Karpas-422 (cell line): ENCODE measurements around the gene OPRM1. TPM values are rescaled to one million over a fixed set of nuclear protein-coding genes. Genes with fewer than 3 reads are reported as not detected.

Experiments
- DNase-seq: peaks from one replicate; pipeline ENCODE4 v3.0.0-alpha.2; 2015
- H2AFZ ChIP-seq: fragments of 200-600 bp; sonication (generic); 2 replicates; pipeline ENCODE4 v1.6.1; 2014; ENCODE audit warnings: antibody characterized with exemption, low read length, mixed read lengths
- H3K27ac ChIP-seq: fragments of 200-600 bp; sonication (generic); 2 replicates; pipeline ENCODE4 v1.5.1; 2014; ENCODE audit warnings: mild to moderate bottlenecking, low read length, moderate library complexity
- H3K27me3 ChIP-seq: fragments of 200-600 bp; sonication (generic); 2 replicates; pipeline ENCODE4 v1.6.1; 2014; ENCODE audit warnings: low read length, mixed read lengths
- H3K36me3 ChIP-seq: fragments of 200-600 bp; sonication (generic); 2 replicates; pipeline ENCODE4 v1.6.1; 2014; ENCODE audit warnings: low read length, mixed read lengths; ENCODE audit not compliant: insufficient read depth
- H3K4me1 ChIP-seq: fragments of 200-600 bp; sonication (generic); 2 replicates; pipeline ENCODE4 v1.6.1; 2014; ENCODE audit warnings: mild to moderate bottlenecking, low read length, mixed read lengths
- H3K4me2 ChIP-seq: fragments of 200-600 bp; sonication (generic); 2 replicates; pipeline ENCODE4 v1.6.1; 2014; ENCODE audit warnings: low read length, low read depth, mild to moderate bottlenecking; ENCODE audit not compliant: poor library complexity, severe bottlenecking
- H3K4me3 ChIP-seq: fragments of 200-600 bp; sonication (generic); 2 replicates; pipeline ENCODE4 v1.5.1; 2014; ENCODE audit warnings: mild to moderate bottlenecking, antibody characterized with exemption, low read length, mixed read lengths
- H3K79me2 ChIP-seq: fragments of 200-600 bp; sonication (generic); 2 replicates; pipeline ENCODE4 v1.6.1; 2014; ENCODE audit warnings: mild to moderate bottlenecking, low read length, mixed read lengths
- H3K9ac ChIP-seq: fragments of 200-600 bp; sonication (generic); 2 replicates; pipeline ENCODE4 v1.6.0; 2014; ENCODE audit warnings: low read length
- H3K9me2 ChIP-seq: fragments of 200-600 bp; sonication (generic), shearing (Covaris generic); replicated peaks from 2 replicates; pipeline ENCODE4 v1.6.0; 2014; ENCODE audit warnings: mild to moderate bottlenecking, low read length, moderate library complexity; ENCODE audit not compliant: insufficient read depth
- H3K9me3 ChIP-seq: fragments of 300-700, 200-600 bp; sonication (generic); 2 replicates; pipeline ENCODE4 v1.6.1; 2014; ENCODE audit warnings: low read length, mixed read lengths
- H4K20me1 ChIP-seq: fragments of 200-600 bp; sonication (generic); 2 replicates; pipeline ENCODE4 v1.6.1; 2014; ENCODE audit warnings: mild to moderate bottlenecking, antibody characterized with exemption, low read length, low read depth; ENCODE audit not compliant: insufficient read depth
- total RNA-seq: library from RNA; depleted of rRNA; stranded (reverse); fragments of >200 nt; shearing (Covaris generic); gene quantifications from 2 replicates; pipeline ENCODE4 v1.2.3, GENCODE V29; 2014; ENCODE audit warnings: low replicate concordance

OPRM1 gene
- total RNA-seq, 1 experiment from 2014 or later = not detected

GRCh38 chr6:154138793-154139192 lies 99.8 kb downstream of the OPRM1 start:
- Histone ChIP-seq H3K9me2 (no peaks in the 10 kb centered on the region), H3K27me3 (no peaks in the 10 kb centered on the region), H4K20me1 (no peaks in the 10 kb centered on the region), H3K4me3 (no peak overlapping the region), H3K9ac (no peak overlapping the region), H3K79me2 (no peaks in the 10 kb centered on the region), H3K27ac (no peak overlapping the region), H3K36me3 (no peaks in the 10 kb centered on the region), H3K9me3 (no peaks in the 10 kb centered on the region), H3K4me2 (no peak overlapping the region), H3K4me1 (no peaks in the 10 kb centered on the region), H2AFZ (no peak overlapping the region)
- no peak for DNase-seq

- no peaks in the 10 kb centered on the region for H3K27me3 ChIP-seq
- no peak overlapping the region for H3K4me2 ChIP-seq
- H2AFZ ChIP-seq = no peak overlapping the region
- H3K79me2 ChIP-seq = no peaks in the 10 kb centered on the region
- H3K27ac ChIP-seq = no peak overlapping the region
- H4K20me1 ChIP-seq = no peaks in the 10 kb centered on the region
- no peaks in the 10 kb centered on the region for H3K36me3 ChIP-seq
- H3K9me2 ChIP-seq = no peaks in the 10 kb centered on the region
- no peak overlapping the region for H3K4me3 ChIP-seq
- H3K4me1 ChIP-seq = no peaks in the 10 kb centered on the region
- no peaks in the 10 kb centered on the region for H3K9me3 ChIP-seq
- H3K9ac ChIP-seq = no peak overlapping the region
- DNase-seq = no peak
Measured at GRCh38 chr6:154139892-154140291, 100.9 kb downstream of the OPRM1 start.

- H3K27me3 ChIP-seq = no peaks in the 10 kb centered on the region
- H3K9me3 ChIP-seq = no peaks in the 10 kb centered on the region
- no peak for DNase-seq
- no peak overlapping the region for H2AFZ ChIP-seq
- no peak overlapping the region for H3K4me3 ChIP-seq
- no peak overlapping the region for H3K9ac ChIP-seq
- H4K20me1 ChIP-seq = no peaks in the 10 kb centered on the region
- H3K9me2 ChIP-seq = no peaks in the 10 kb centered on the region
- H3K27ac ChIP-seq = no peak overlapping the region
- H3K36me3 ChIP-seq = no peaks in the 10 kb centered on the region
- no peaks in the 10 kb centered on the region for H3K79me2 ChIP-seq
- H3K4me1 ChIP-seq = no peaks in the 10 kb centered on the region
- H3K4me2 ChIP-seq = no peak overlapping the region
Measured at GRCh38 chr6:154140743-154141142, 101.7 kb downstream of the OPRM1 start.

- Histone ChIP-seq H3K9me2 (no peaks in the 10 kb centered on the region), H3K36me3 (no peaks in the 10 kb centered on the region), H3K27me3 (no peaks in the 10 kb centered on the region), H3K9ac (no peak overlapping the region), H3K9me3 (no peaks in the 10 kb centered on the region), H4K20me1 (no peaks in the 10 kb centered on the region), H3K4me1 (no peaks in the 10 kb centered on the region), H3K79me2 (no peaks in the 10 kb centered on the region), H3K4me3 (no peak overlapping the region), H3K27ac (no peak overlapping the region), H2AFZ (no peak overlapping the region), H3K4me2 (no peak overlapping the region)
- DNase-seq = no peak
Measured at GRCh38 chr6:154143753-154144152, 104.7 kb downstream of the OPRM1 start.

GRCh38 chr6:154154389-154154967 lies 115.4 kb downstream of the OPRM1 start:
- Histone ChIP-seq H3K9me2 (no peaks in the 10 kb centered on the region), H3K27ac (no peak overlapping the region)

GRCh38 chr6:154156135-154156896 lies 117.3 kb downstream of the OPRM1 start:
- no peaks in the 10 kb centered on the region for H3K4me1 ChIP-seq
- H3K36me3 ChIP-seq = no peaks in the 10 kb centered on the region
- H2AFZ ChIP-seq = no peak overlapping the region
- no peak overlapping the region for H3K27ac ChIP-seq
- H3K9me3 ChIP-seq = no peaks in the 10 kb centered on the region
- H3K27me3 ChIP-seq = no peaks in the 10 kb centered on the region
- no peak overlapping the region for H3K4me3 ChIP-seq
- H3K4me2 ChIP-seq = no peak overlapping the region
- no peak overlapping the region for H3K9ac ChIP-seq
- peak; percentile 66 for DNase-seq
- no peaks in the 10 kb centered on the region for H4K20me1 ChIP-seq
- no peaks in the 10 kb centered on the region for H3K9me2 ChIP-seq
- H3K79me2 ChIP-seq = no peaks in the 10 kb centered on the region

More at GRCh38 chr6:154154389-154154967, 115.4 kb downstream of the OPRM1 start:
- H3K79me2 ChIP-seq = no peaks in the 10 kb centered on the region
- no peak overlapping the region for H2AFZ ChIP-seq
- no peak overlapping the region for H3K4me2 ChIP-seq
- no peaks in the 10 kb centered on the region for H3K36me3 ChIP-seq
- H4K20me1 ChIP-seq = no peaks in the 10 kb centered on the region
- no peaks in the 10 kb centered on the region for H3K27me3 ChIP-seq
- peak; percentile 83 for DNase-seq
- no peaks in the 10 kb centered on the region for H3K9me3 ChIP-seq
- no peaks in the 10 kb centered on the region for H3K4me1 ChIP-seq
- no peak overlapping the region for H3K9ac ChIP-seq
- H3K4me3 ChIP-seq = no peak overlapping the region

- no peaks in the 10 kb centered on the region for H3K79me2 ChIP-seq
- H4K20me1 ChIP-seq = no peaks in the 10 kb centered on the region
- no peak overlapping the region for H3K27ac ChIP-seq
- no peak overlapping the region for H3K4me3 ChIP-seq
- H3K4me2 ChIP-seq = no peak overlapping the region
- H2AFZ ChIP-seq = no peak overlapping the region
- H3K9me2 ChIP-seq = no peaks in the 10 kb centered on the region
- H3K9me3 ChIP-seq = no peaks in the 10 kb centered on the region
- H3K9ac ChIP-seq = no peak overlapping the region
- H3K27me3 ChIP-seq = no peaks in the 10 kb centered on the region
- no peak for DNase-seq
- H3K4me1 ChIP-seq = no peaks in the 10 kb centered on the region
- H3K36me3 ChIP-seq = no peaks in the 10 kb centered on the region
Measured at GRCh38 chr6:154157082-154157481, 118.0 kb downstream of the OPRM1 start.

- Histone ChIP-seq H3K4me2 (no peak overlapping the region), H3K9me3 (no peaks in the 10 kb centered on the region), H2AFZ (no peak overlapping the region), H3K4me1 (no peaks in the 10 kb centered on the region), H3K79me2 (no peaks in the 10 kb centered on the region), H3K36me3 (no peaks in the 10 kb centered on the region), H4K20me1 (no peaks in the 10 kb centered on the region), H3K4me3 (no peak overlapping the region), H3K27ac (no peak overlapping the region), H3K27me3 (no peaks in the 10 kb centered on the region), H3K9ac (no peak overlapping the region), H3K9me2 (no peaks in the 10 kb centered on the region)
- DNase-seq = no peak
Measured at GRCh38 chr6:154157706-154158105, 118.7 kb downstream of the OPRM1 start.
